Measurements from ENCODE around the gene DIP2B.

GRCh38 chr12:50606675-50607375 is 102.0 kb downstream of the DIP2B start:
- TF ChIP-seq EP300 (IDR thresholded peaks at IDR 0.05) (no peak), POLR2AphosphoS5 (IDR thresholded peaks at IDR 0.05) (no peak)
- TF ChIP-seq, protein P1, sequence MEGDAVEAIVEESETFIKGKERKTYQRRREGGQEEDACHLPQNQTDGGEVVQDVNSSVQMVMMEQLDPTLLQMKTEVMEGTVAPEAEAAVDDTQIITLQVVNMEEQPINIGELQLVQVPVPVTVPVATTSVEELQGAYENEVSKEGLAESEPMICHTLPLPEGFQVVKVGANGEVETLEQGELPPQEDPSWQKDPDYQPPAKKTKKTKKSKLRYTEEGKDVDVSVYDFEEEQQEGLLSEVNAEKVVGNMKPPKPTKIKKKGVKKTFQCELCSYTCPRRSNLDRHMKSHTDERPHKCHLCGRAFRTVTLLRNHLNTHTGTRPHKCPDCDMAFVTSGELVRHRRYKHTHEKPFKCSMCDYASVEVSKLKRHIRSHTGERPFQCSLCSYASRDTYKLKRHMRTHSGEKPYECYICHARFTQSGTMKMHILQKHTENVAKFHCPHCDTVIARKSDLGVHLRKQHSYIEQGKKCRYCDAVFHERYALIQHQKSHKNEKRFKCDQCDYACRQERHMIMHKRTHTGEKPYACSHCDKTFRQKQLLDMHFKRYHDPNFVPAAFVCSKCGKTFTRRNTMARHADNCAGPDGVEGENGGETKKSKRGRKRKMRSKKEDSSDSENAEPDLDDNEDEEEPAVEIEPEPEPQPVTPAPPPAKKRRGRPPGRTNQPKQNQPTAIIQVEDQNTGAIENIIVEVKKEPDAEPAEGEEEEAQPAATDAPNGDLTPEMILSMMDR (IDR thresholded peaks at IDR 0.05) = no peak
